Amygdala (tissue), 56 donors: ENCODE measurements around the gene RPS4Y1.

Experiments
- DNase-seq, 56 donors: peaks; one replicate each; lab custom pipeline; 2025; lab: John Stamatoyannopoulos, UW

Gene RPS4Y1

DNA sequence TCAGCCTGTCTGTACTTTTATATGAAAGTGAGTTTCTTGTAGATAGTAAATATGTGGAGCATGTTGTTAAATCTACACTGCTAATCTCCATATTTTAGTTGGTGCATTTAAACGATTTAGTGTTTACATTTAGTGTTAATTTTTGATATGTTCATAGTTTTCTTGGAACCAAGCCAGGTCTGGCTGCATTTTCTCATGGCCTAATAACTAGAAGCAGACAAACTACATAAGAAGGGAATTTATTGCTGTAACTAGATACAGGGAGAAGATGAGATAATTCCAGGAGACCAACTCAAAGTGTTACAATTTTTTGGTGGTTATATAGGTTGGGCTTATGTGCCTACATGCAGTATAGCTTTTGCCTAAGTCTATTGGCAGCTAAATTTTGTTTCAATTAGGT lies 32.8 kb downstream of the RPS4Y1 start:
- no peak for DNase-seq

DNA sequence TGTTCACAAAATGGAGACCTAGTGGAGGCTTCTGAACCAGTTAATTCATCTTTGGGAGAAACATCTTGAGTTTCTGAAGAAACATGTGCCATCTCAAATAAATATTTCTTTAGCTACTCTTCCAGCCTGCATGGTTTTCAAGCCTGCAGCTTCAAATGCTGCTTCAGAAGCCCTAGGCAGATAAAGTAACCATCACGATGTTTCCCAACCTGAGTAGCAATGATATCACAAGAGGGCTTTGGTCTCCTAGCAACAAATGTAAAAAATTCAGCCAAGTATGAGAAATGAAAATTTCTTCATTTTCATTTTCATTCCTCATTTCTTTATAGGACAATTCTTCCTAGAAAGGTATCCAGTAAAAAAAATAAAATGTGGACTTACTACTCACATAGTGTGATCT lies 42.2 kb downstream of the RPS4Y1 start:
- no peak for DNase-seq

DNA sequence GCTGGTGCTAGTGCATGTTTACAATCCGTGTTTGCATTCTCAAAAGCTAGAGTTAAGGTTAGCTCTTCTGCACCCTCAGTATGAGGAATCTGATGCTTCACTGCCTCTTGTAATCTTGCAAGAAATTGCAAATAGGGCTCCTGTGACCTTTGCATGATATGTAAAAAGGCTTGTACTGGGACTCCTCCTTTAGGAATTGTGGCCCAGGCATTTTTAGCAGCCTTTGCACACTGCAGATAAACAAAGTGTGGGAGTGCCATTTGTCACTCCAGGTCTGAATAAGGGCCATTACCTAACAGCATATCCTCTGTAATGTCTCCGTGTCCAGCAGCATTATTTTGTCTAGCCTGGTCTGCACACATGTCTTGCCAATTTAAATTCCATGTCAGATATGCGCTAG lies 44.5 kb downstream of the RPS4Y1 start:
- DNase-seq, result no peak

DNA sequence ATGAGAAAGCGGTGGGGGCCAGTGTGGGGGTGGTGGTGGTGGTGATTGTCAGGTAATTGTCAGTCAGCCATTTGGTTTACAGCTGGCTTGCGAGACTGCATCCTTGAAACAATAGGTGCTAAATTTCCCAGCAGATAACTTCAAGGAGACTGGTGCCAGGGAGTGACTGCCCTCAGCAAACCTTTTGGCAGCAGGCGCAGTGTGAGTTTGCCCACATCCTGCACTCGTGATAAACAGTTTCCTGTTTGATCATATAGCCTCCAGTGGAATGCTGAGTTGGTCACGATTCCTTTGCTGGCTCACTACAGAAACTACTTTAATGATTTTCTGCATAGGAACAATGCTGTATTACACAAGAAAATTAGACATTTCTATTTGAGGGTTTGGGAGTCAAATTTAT lies 46.0 kb downstream of the RPS4Y1 start:
- DNase-seq, result no peak

DNA sequence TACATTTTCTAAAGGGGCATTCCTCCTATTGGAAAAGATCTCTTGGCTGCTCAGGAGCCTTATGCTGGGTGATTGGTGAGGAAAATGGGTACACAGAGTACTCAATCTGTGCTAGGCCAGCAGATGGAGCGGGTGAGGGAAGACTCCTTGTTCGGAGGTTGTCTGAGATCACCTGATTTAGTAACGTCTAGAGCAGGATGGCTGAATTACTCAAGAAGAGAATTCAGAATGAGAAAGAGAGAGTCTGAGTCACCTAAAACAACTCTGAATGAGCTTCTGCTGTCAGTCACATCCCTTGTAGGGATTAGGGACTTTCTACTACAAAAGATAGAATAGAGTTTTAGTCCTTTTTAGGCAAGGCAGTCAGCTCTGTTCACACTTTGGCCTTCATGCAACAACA lies 46.6 kb downstream of the RPS4Y1 start:
- no peak for DNase-seq

DNA sequence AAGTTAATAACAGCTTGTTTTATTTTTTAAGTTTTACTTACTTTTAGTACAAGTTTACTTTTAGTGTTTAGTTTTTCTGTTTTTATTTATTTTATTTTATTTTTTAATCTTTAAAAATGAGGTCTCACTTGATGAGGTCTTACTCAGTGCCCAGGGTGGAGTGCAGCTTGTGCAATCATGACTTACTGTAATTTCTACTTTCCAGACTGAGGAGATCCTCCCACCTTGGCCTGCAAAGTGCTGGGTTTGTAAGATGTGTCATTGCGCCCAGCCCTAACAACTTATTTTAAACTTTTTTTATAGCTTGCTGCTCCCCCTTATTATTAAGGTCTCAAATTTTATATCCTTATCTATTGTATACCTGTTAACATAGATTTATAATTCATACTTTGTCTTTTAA lies 52.1 kb downstream of the RPS4Y1 start:
- no peak for DNase-seq

DNA sequence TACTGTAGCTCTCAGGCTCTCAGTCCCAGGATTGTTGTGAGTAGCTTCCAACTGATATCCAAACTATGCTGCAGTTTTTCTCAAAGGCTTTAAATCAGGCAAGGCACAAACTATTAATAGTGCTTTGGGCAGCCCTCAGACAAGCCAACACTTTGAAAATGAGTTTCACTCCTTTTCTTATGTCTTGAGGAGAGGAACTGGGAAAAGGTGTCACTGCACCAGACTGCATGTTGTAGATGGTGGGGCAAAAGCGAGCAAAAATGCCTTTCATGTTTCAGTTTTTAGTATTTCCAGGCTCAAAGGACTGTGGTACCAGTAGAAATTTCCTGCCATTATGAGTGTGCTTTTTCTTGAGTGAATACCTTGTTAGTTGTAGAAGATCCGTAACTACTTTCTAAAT lies 54.6 kb downstream of the RPS4Y1 start:
- DNase-seq, result no peak

DNA sequence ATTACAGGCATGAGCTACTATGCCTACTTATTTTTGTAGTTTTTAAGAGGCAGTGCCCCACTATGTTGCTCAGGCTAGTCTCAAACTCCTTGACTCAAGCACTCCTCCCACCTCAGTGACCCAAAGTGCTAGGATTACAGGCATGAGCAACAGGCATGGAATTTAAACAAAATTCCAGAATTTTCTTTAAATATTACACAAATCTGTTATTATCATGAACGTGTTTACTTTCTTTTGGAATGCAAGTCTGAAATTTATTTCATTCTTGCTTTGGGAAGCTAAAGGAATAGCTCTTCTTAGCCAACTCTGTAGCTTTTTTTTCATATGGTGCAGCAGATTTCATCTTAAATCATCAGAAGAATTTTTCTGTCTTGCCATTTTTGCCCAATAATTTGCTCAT lies 66.0 kb downstream of the RPS4Y1 start:
- no peak for DNase-seq

DNA sequence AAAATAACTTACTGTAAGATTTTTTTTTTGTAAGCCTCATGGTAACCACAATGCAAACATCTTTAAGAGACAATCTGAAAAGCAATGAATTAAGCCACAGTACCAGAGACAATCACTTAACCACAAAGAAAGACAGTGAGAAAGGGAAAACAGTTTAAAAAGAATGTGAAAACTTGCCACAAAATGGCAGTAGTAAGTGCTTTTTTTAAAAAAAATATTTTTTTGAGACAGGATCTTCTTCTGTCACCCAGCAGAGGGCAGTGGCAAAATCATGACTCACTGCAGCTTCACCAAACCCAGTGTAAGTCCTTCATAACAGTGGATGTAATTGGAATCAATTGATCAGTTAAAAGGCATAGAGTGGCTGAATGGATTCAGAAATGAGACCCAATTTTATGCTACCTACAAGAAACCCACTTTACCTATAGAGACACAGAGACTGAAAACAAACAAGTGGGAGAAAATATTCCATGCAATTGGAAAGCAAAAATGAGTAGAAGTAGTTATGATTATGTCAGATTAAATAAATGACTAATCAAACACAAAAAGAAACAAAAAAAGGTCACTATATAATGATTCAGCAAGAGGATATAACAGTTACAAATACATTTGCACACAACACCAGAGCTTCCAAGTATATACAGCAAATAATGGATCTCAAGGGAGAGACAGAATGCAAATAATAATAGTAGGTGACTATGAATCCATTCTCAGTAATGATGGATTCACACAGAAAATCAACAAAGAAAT lies 71.8 kb downstream of the RPS4Y1 start:
- no peak for DNase-seq
